GM12864 (cell line): ENCODE data around the gene COPA.
A peak's percentile ranks its signal among the peaks of the same experiment; 100 is the strongest.
"Not testable (repeated sequence)": the region's sequence is repeated elsewhere in the genome, so short reads cannot be mapped to it uniquely, and the experiment has no call there.

Experiments
- DNase-seq: peaks from one replicate; pipeline ENCODE4 v3.0.0-alpha.2; 2011; ENCODE audit warnings: low read depth
- H3K4me3 ChIP-seq: 2 replicates; pipeline ENCODE4 v1.5.1; 2011; ENCODE audit warnings: mild to moderate bottlenecking, low read depth, low read length, control low read depth
- CTCF ChIP-seq: IDR thresholded peaks from 2 replicates; pipeline ENCODE4 v1.5.1; 2011; ENCODE audit warnings: low read depth, mild to moderate bottlenecking, moderate library complexity, low read length, control low read depth, inconsistent platforms; ENCODE audit errors: missing control alignments

The COPA gene

DNA sequence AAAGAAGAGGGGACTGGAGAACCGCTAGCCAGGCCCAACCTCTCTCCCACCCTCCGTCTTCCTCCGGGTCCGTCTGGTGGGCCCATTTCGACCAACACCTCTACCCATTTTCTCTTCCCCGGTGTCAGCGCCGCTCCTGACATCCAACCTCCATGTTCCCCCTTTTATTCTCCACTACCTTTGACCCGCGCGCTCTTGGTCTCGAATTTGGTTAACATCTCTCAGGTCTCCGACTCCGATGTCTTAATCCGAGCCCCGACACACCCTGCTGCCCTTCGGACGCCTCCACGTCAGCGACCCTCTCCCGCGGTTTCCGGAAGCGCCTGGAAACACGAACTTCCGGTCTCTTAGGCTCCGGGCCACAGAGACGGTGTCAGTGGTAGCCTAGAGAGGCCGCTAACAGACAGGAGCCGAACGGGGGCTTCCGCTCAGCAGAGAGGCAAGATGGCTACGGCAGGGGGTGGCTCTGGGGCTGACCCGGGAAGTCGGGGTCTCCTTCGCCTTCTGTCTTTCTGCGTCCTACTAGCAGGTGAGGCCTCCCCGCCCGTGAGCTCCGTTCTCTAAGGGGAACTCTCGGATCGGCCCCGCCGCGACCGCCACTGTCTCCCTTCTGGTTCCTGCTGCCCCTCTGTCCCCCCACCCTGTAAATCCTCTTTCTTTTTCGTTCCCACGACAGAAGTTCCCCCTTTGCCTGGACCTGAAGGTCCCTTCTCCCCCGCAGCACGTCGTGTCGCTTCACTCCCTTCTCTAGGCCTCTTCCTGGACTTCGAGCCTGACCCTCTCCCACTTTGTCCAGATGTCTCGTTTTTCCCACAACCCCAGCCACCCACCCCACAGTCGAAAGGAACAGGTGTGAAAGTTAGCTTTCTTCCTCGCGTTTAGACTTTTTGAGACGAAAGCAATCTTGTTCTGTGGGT lies at the start of gene COPA, which contains the start of gene NCSTN:
TSS of gene COPA (minus strand) at position 298 of the 917 bp plus-strand sequence. CDS start at position 218, 80 bp downstream.
TSS of gene NCSTN (plus strand) at position 431 of the 917 bp plus-strand sequence. CDS start at position 445, 14 bp downstream.
- peak within 1 kb of the TSS; percentile 93 for H3K4me3 ChIP-seq
- peak; percentile 89 for DNase-seq
- TF ChIP-seq CTCF = no peak

- DNase-seq, H3K4me3 ChIP-seq: not testable (repeated sequence)
Measured at GRCh38 chr1:160388406-160388805, 45.4 kb upstream of the COPA start.

DNA sequence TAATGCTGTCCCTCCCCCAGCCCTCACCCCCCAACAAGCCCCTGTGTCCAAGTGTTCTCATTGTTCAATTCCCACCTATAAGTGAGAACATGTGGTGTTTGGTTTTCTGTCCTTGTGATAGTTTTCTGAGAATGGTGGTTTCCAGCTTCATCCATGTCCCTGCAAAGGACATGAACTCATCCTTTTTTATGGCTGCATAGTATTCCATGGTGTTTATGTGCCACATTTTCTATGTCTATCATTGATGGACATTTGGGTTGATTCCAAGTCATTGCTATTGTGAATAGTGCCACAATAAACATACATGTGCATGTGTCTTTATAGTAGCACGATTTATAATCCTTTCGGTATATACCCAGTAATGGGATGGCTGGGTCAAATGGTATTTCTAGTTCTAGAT lies 41.8 kb upstream of the COPA start:
- not testable (repeated sequence) for H3K4me3 ChIP-seq, DNase-seq

- no peak for DNase-seq
- H3K4me3 ChIP-seq = no peak overlapping the region
- TF ChIP-seq CTCF = no peak
Measured at GRCh38 chr1:160377585-160378206, 34.6 kb upstream of the COPA start.

GRCh38 chr1:160376525-160377131 lies 33.6 kb upstream of the COPA start:
- peak; percentile 98 for TF ChIP-seq CTCF
- H3K4me3 ChIP-seq = no peak overlapping the region
- DNase-seq = peak; percentile 30

DNA sequence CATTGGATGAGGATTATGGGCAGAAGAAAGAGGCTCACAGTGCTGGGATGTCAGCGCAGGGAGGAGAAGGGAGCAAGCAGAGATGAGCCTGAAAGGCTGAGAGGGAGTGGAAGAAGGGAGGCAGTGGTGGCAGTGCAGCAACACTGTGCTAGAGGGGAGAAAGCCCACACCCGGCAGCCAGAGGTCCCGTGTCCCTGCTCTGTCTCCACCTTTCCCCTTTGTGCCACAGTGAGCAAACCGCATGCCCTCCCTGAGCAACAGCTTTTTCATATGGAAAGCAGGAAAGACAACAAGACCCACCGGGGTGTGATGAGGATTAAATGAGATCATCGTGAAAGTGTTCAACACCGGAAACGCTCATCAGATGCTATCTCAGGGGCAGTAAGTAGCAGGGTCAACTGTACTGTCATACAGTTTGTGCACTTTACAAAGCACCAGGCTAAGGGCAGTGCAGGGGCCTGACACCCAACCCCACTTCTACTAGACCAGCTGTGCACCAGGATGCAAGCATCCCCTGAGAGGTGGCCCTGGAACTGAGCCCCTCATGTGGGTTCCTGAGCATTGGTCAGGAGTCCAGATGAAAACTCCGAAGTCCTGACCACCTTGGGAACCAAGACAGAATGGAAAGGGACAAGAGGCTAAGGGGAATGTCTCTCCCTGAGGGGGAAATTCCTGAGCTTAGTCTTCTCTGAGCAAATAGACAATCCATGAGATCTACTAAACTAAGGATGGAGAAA lies 32.9 kb upstream of the COPA start:
- no peak for TF ChIP-seq CTCF
- no peak for DNase-seq
- no peak overlapping the region for H3K4me3 ChIP-seq

- no peak for TF ChIP-seq CTCF
- no peak overlapping the region for H3K4me3 ChIP-seq
- no peak for DNase-seq
Measured at GRCh38 chr1:160374306-160375110, 31.5 kb upstream of the COPA start.
